B cell (primary cell): Measurements from ENCODE around the gene CDCA8.

Experiments used
- EZH2 ChIP-seq: IDR thresholded peaks from 2 replicates; pipeline ENCODE4 v1.6.1; 2012; ENCODE audit warnings: borderline replicate concordance, low read depth, mild to moderate bottlenecking, moderate library complexity, low read length; ENCODE audit not compliant: insufficient read depth, poor library complexity, severe bottlenecking
- TF ChIP-seq, protein P1 (sequence below): fragments of 200-600 bp; IDR thresholded peaks from one replicate; pipeline ENCODE4 v1.8.0; 2022; ENCODE audit warnings: antibody characterized with exemption, mild to moderate bottlenecking

DNA sequence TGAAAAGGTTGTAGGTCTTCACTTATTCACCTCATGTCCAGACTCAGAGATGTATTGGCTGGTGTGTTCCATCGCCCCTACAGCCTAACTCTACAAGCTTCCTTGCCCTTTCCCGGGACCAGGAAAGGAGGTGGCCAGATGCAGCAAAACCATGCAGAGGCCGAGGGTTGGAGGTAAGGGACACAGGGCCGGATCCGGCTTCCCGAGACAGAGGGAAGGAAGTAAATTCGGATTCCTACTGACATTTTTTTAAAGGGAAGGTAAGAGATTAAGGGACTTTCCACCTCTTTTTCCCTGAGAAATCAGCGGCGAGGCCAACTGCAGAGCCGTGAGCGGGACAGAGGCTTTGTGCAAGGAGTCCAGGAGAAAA is 59.9 kb downstream of the CDCA8 start:
- TF ChIP-seq, protein P1, sequence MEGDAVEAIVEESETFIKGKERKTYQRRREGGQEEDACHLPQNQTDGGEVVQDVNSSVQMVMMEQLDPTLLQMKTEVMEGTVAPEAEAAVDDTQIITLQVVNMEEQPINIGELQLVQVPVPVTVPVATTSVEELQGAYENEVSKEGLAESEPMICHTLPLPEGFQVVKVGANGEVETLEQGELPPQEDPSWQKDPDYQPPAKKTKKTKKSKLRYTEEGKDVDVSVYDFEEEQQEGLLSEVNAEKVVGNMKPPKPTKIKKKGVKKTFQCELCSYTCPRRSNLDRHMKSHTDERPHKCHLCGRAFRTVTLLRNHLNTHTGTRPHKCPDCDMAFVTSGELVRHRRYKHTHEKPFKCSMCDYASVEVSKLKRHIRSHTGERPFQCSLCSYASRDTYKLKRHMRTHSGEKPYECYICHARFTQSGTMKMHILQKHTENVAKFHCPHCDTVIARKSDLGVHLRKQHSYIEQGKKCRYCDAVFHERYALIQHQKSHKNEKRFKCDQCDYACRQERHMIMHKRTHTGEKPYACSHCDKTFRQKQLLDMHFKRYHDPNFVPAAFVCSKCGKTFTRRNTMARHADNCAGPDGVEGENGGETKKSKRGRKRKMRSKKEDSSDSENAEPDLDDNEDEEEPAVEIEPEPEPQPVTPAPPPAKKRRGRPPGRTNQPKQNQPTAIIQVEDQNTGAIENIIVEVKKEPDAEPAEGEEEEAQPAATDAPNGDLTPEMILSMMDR = no peak
- TF ChIP-seq EZH2 = no peak
